Lung (tissue), 12 donors: ENCODE results near the gene CEP83. TPM values are rescaled to one million over a fixed set of nuclear protein-coding genes. Genes with fewer than 3 reads are reported as not detected.

ENCODE experiments used
- ATAC-seq: fragments of 200-7000 bp; cut with Tn5 transposase; one replicate; pipeline ENCODE4 v1.9.1; 2020; ENCODE audit warnings: moderate number of reproducible peaks; ENCODE audit not compliant: insufficient read depth, low FRiP score
- DNase-seq, 3 donors: peaks; one replicate each; pipeline ENCODE4 v3.0.0-alpha.2; 2013 to 2017
- H3K27ac ChIP-seq, 2 donors: one replicate each; pipeline ENCODE4 v1.5.1; 2013; ENCODE audit warnings: mild to moderate bottlenecking in 2 of 2, moderate library complexity in 2 of 2, control low read depth in 1 of 2, inconsistent platforms in 1 of 2, low read depth in 1 of 2, low read length in 1 of 2
- H3K27me3 ChIP-seq, 3 donors: one replicate each; pipeline ENCODE4 v1.5.1; 2013; ENCODE audit warnings: low read length in 2 of 3; ENCODE audit not compliant: control insufficient read depth in 3 of 3, insufficient read depth in 3 of 3
- H3K36me3 ChIP-seq, 4 donors: one replicate each; pipeline ENCODE4 v1.5.1; 2013; ENCODE audit warnings: low read length in 4 of 4, mild to moderate bottlenecking in 1 of 4, moderate library complexity in 1 of 4; ENCODE audit not compliant: control insufficient read depth in 4 of 4, insufficient read depth in 4 of 4
- H3K4me1 ChIP-seq, 5 donors: one replicate each; pipeline ENCODE4 v1.5.1; 2013; ENCODE audit warnings: low read length in 5 of 5, mild to moderate bottlenecking in 2 of 5, moderate library complexity in 1 of 5; ENCODE audit not compliant: control insufficient read depth in 5 of 5, insufficient read depth in 5 of 5
- H3K4me3 ChIP-seq: one replicate; pipeline ENCODE4 v1.5.1; 2013; ENCODE audit warnings: mild to moderate bottlenecking, control low read depth, moderate library complexity
- H3K9ac ChIP-seq, 2 donors: one replicate each; pipeline ENCODE4 v1.5.1; 2013; ENCODE audit warnings: low read length in 2 of 2, control low read depth in 1 of 2; ENCODE audit not compliant: insufficient read depth in 1 of 2
- H3K9me3 ChIP-seq, 4 donors: one replicate each; pipeline ENCODE4 v1.5.1; 2013; ENCODE audit warnings: low read length in 3 of 4, mild to moderate bottlenecking in 1 of 4, moderate library complexity in 1 of 4; ENCODE audit not compliant: control insufficient read depth in 4 of 4, insufficient read depth in 3 of 4
- WGBS, 2 donors: extraction: QIAGEN DNeasy Blood & Tissue Kit; methylation state at CpG; one replicate each; pipeline ENCODE4 v1.1.7; 2013; 5-methylcytosine and 5-hydroxymethylcytosine counted together
- polyA plus RNA-seq, 2 donors: library from polyadenylated mRNA; stranded (reverse); fragments of 200-250 nt; gene quantifications; one replicate each; pipeline ENCODE4 v1.2.1, GENCODE V29; 2013
- total RNA-seq, 2 donors: library from RNA; depleted of rRNA in 1 of 2; stranded (reverse); fragments of >200 nt in 1 of 2; gene quantifications; one replicate each; pipeline ENCODE4 v1.2.1, GENCODE V29; 2014 to 2021
- TF ChIP-seq, protein P1 (sequence below): IDR thresholded peaks from 2 replicates; pipeline ENCODE4 v1.5.1; 2012; ENCODE audit warnings: mild to moderate bottlenecking; ENCODE audit errors: control extremely low read depth, extremely low read depth
- donor health status: control.
- donor health status: control.
- donor health status: Bipolar disorder and iron deficiency.
- donor health status: healthy.
- donor health status: DM: yes; HTN: yes; CAD: no.

CEP83 gene
- total and polyA plus RNA-seq, 4 donors: 5.2 to 43.6 (median 20.1) TPM

DNA sequence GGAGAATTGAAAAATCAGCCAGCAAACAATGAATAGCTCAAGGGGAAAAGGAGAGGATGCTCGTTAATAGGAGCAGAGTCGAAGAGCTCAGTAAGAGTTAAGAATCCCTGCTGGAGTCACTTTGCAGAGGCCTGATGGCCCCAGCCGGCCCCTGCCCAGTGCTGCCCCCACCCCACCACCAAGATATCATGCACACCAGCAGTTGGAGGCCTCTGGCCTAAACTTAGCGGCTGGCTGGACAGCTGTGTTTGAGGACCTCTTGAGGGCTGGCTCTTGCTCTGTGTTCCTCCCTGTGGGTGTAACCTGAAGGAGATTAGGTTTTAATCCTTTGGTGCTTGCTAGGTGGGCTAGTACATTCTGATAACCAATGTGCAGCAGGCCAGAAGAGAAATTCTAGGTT is 169.3 kb downstream of the CEP83 start:
- no peaks in the 10 kb centered on the region for H3K27me3 ChIP-seq
- DNase-seq (peak in 2 of 3 donors; percentile 40 to 51), ATAC-seq (no peak)
- H3K36me3 ChIP-seq: peaks cover 0 to 5% (median 0%) of the 10 kb centered on the region in 4 donors
- WGBS, 2 donors: 60 to 85% methylated on average over 4 of the region's 4 CpGs
- peaks cover 0 to 23% (median 14%) of the 10 kb centered on the region in 5 donors for H3K4me1 ChIP-seq
- TF ChIP-seq, protein P1, sequence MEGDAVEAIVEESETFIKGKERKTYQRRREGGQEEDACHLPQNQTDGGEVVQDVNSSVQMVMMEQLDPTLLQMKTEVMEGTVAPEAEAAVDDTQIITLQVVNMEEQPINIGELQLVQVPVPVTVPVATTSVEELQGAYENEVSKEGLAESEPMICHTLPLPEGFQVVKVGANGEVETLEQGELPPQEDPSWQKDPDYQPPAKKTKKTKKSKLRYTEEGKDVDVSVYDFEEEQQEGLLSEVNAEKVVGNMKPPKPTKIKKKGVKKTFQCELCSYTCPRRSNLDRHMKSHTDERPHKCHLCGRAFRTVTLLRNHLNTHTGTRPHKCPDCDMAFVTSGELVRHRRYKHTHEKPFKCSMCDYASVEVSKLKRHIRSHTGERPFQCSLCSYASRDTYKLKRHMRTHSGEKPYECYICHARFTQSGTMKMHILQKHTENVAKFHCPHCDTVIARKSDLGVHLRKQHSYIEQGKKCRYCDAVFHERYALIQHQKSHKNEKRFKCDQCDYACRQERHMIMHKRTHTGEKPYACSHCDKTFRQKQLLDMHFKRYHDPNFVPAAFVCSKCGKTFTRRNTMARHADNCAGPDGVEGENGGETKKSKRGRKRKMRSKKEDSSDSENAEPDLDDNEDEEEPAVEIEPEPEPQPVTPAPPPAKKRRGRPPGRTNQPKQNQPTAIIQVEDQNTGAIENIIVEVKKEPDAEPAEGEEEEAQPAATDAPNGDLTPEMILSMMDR: no peak
- no peak overlapping the region for H3K9ac ChIP-seq
- no peaks in the 10 kb centered on the region for H3K9me3 ChIP-seq
- peak overlapping the region; percentile 44 to 64 for H3K27ac ChIP-seq
- no peak overlapping the region for H3K4me3 ChIP-seq

DNA sequence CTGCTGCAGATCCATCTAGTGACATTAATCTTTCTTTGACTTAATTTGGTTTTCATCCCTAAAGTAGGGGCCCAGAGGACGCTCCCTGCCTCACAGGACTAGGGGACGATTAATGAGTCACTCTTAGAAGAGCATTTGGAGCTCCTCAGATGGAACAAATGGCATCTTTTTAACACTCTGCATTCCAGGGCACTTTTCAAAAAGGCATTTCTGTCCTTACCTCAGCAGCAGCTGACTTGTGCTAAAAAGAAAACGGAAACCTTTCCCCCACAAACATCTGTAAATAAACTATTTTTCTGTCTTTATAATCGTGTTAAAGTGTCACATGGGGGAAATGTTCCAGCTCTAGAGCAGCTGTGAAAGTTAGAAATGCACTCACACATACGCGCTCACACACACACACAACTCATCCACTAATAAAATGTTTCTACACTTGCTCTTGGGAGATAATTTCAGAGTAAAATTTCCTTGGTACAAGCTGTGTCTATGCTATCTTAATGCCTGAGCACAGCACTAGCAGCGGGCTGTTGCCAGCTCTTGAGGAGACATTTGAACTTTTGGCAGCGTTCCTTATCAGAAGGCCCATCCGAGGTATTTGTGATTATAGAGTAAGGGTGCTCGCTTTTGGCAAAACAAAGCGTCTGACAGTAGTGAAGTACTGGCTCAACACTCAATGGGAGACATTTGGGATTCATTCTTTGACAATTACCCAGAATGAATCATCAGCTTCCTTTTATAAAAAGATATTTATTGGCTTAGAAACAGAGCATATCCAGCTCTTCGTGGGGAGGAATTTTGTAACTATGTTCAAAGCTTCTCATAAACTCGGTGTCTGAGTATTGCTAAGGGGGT is 170.0 kb downstream of the CEP83 start:
- H3K27me3 ChIP-seq: no peaks in the 10 kb centered on the region
- ATAC-seq (peak; percentile 19), DNase-seq (peak; percentile 38 to 69 (median 67))
- no peaks in the 10 kb centered on the region for H3K9me3 ChIP-seq
- WGBS, 2 donors: 41 to 66% methylated on average over 13 of the region's 13 CpGs
- H3K9ac ChIP-seq: no peak overlapping the region
- no peak overlapping the region for H3K4me3 ChIP-seq
- peaks cover 0 to 23% (median 14%) of the 10 kb centered on the region in 5 donors for H3K4me1 ChIP-seq
- H3K27ac ChIP-seq: peak overlapping the region in 1 of 2 donors; percentile 64
- peaks cover 0 to 9% (median 0%) of the 10 kb centered on the region in 4 donors for H3K36me3 ChIP-seq
- TF ChIP-seq, protein P1: no peak

GRCh38 chr12:94287245-94287628 is 172.4 kb downstream of the CEP83 start:
- H3K4me1 ChIP-seq: peaks cover 0 to 30% (median 17%) of the 10 kb centered on the region in 5 donors
- H3K9me3 ChIP-seq: no peaks in the 10 kb centered on the region
- H3K27ac ChIP-seq: no peak overlapping the region
- H3K27me3 ChIP-seq: no peaks in the 10 kb centered on the region
- WGBS, 2 donors: 86 to 90% methylated on average over 10 of the region's 10 CpGs
- ATAC-seq: no peak
- TF ChIP-seq, protein P1: no peak
- H3K36me3 ChIP-seq: peaks cover 0 to 11% (median 0%) of the 10 kb centered on the region in 4 donors
- no peak for DNase-seq
- H3K9ac ChIP-seq: no peak overlapping the region
- H3K4me3 ChIP-seq: no peak overlapping the region
